Neural cell (in vitro differentiated cells): Measurements from ENCODE around the gene FAF1. TPM values are rescaled to one million over a fixed set of nuclear protein-coding genes. Genes with fewer than 3 reads are reported as not detected.

ENCODE experiments used
- H2AFZ ChIP-seq: fragments of 200-600, 300-800 bp; sonication (generic), shearing (Covaris generic); 2 replicates; pipeline ENCODE4 v1.6.0; 2014; ENCODE audit warnings: low read depth, mild to moderate bottlenecking, antibody characterized with exemption, low read length, moderate library complexity
- H3F3A ChIP-seq: fragments of 200-600 bp; shearing (Covaris generic); 2 replicates; pipeline ENCODE4 v1.6.1; 2016; ENCODE audit warnings: mild to moderate bottlenecking, moderate library complexity, mixed read lengths, antibody characterized with exemption, low read length; ENCODE audit not compliant: insufficient read depth, poor library complexity, severe bottlenecking
- H3K27ac ChIP-seq: fragments of 200-600, 300-800 bp; sonication (generic), shearing (Covaris generic); 2 replicates; pipeline ENCODE4 v1.5.1; 2014; ENCODE audit warnings: mild to moderate bottlenecking, low read length, moderate library complexity
- H3K27me3 ChIP-seq: fragments of 300-800, 200-600 bp; sonication (generic), shearing (Covaris generic); 2 replicates; pipeline ENCODE4 v1.6.0; 2014; ENCODE audit warnings: mild to moderate bottlenecking, low read depth, low read length, moderate library complexity; ENCODE audit not compliant: insufficient read depth
- H3K36me3 ChIP-seq: fragments of 300-800, 200-600 bp; sonication (generic), shearing (Covaris generic); 2 replicates; pipeline ENCODE4 v1.5.1; 2014; ENCODE audit warnings: mild to moderate bottlenecking, antibody characterized with exemption, low read length, moderate library complexity; ENCODE audit not compliant: insufficient read depth
- H3K4me2 ChIP-seq: fragments of 300-800, 200-600 bp; sonication (generic), shearing (Covaris generic); 2 replicates; pipeline ENCODE4 v1.6.0; 2014; ENCODE audit warnings: mild to moderate bottlenecking, low read length
- H3K4me3 ChIP-seq: fragments of 300-800, 200-600 bp; sonication (generic), shearing (Covaris generic); 2 replicates; pipeline ENCODE4 v1.5.1; 2014; ENCODE audit warnings: mild to moderate bottlenecking, low read length, moderate library complexity
- H3K79me2 ChIP-seq: fragments of 200-600 bp; shearing (Covaris generic); replicated peaks from 2 replicates; pipeline ENCODE4 v1.6.0; 2014; ENCODE audit warnings: mild to moderate bottlenecking, low read length, moderate library complexity; ENCODE audit not compliant: insufficient read depth
- H3K9ac ChIP-seq: fragments of 300-800, 200-600 bp; sonication (generic), shearing (Covaris generic); 2 replicates; pipeline ENCODE4 v1.6.1; 2016; ENCODE audit warnings: mild to moderate bottlenecking, low read length, mixed read lengths
- H3K9me2 ChIP-seq: fragments of 200-600 bp; shearing (Covaris generic); 2 replicates; pipeline ENCODE4 v1.6.1; 2016; ENCODE audit warnings: mild to moderate bottlenecking, low read length, mixed read lengths; ENCODE audit not compliant: insufficient read depth
- H3K9me3 ChIP-seq: fragments of 200-600, 300-800 bp; sonication (generic), shearing (Covaris generic); 2 replicates; pipeline ENCODE4 v1.6.1; 2016; ENCODE audit warnings: mild to moderate bottlenecking, mixed run types, low read length, moderate library complexity, mixed read lengths
- H4K20me1 ChIP-seq: fragments of 200-600 bp; shearing (Covaris generic); 2 replicates; pipeline ENCODE4 v1.6.1; 2016; ENCODE audit warnings: mild to moderate bottlenecking, mixed run types; ENCODE audit not compliant: insufficient read depth
- EP300 ChIP-seq: fragments of 450-650 bp; conservative IDR thresholded peaks from 2 replicates; pipeline ENCODE4 v1.6.1; 2014; ENCODE audit warnings: antibody characterized with exemption, mild to moderate bottlenecking, moderate library complexity; ENCODE audit not compliant: poor library complexity, severe bottlenecking
- EZH2 ChIP-seq: fragments of 200-600, 300-800 bp; shearing (Covaris generic), sonication (generic); IDR thresholded peaks from 2 replicates; pipeline ENCODE4 v1.6.1; 2014; ENCODE audit warnings: antibody characterized with exemption, low read length, borderline replicate concordance, mild to moderate bottlenecking; ENCODE audit not compliant: insufficient read depth, poor library complexity, severe bottlenecking
- MXI1 ChIP-seq: fragments of 450-650 bp; conservative IDR thresholded peaks from 2 replicates; pipeline ENCODE4 v1.6.1; 2014; ENCODE audit warnings: antibody characterized with exemption, mild to moderate bottlenecking; ENCODE audit not compliant: poor library complexity, severe bottlenecking
- POLR2AphosphoS5 ChIP-seq: IDR thresholded peaks from 2 replicates; pipeline ENCODE4 v1.6.1; 2012
- RAD21 ChIP-seq: fragments of 450-650 bp; conservative IDR thresholded peaks from 2 replicates; pipeline ENCODE4 v1.6.1; 2014; ENCODE audit warnings: antibody characterized with exemption, mild to moderate bottlenecking, moderate library complexity
- SMC3 ChIP-seq: fragments of 450-650 bp; conservative IDR thresholded peaks from 2 replicates; pipeline ENCODE4 v1.6.1; 2014; ENCODE audit warnings: antibody characterized with exemption, mild to moderate bottlenecking, moderate library complexity; ENCODE audit not compliant: poor library complexity
- TAF1 ChIP-seq: IDR thresholded peaks from 2 replicates; pipeline ENCODE4 v1.6.1; 2012; ENCODE audit warnings: low read depth
- polyA plus RNA-seq: library from polyadenylated mRNA; depleted of rRNA; stranded (reverse); fragments of >200 nt; gene quantifications from 2 replicates; pipeline ENCODE4 v1.2.3, GENCODE V29; 2014
- TF ChIP-seq, protein P1 (sequence below): IDR thresholded peaks from 2 replicates; pipeline ENCODE4 v1.6.1; 2012; ENCODE audit warnings: borderline replicate concordance
- TF ChIP-seq, protein P2 (sequence below): fragments of 450-650 bp; IDR thresholded peaks from 2 replicates; pipeline ENCODE4 v1.5.1; 2014; ENCODE audit warnings: antibody characterized with exemption, mild to moderate bottlenecking, moderate library complexity; ENCODE audit not compliant: poor library complexity, severe bottlenecking

FAF1 gene
- polyA plus RNA-seq, 1 donor from 2014 or later, result 52.1 TPM

DNA sequence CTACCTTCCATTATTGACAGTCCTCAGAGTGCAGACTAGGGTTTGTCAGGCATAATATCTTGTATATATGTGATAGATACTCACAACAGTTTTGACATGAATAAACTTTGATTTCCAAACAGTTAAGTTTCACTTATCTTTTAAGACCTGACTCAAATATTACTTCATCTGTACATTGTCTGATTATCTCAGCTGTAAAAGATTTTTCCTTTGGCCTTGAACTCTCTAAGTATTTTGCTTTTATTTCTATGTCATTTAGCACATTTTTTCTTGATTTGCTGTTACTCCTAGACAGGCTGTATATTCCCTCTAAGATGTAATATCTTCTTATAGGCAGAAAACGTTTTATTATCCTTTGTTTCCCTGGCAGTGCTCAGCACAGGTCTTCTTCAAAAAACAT is 471.2 kb downstream of the FAF1 start:
- Histone ChIP-seq H4K20me1 (no peaks in the 10 kb centered on the region), H3F3A (no peaks in the 10 kb centered on the region), H3K27me3 (no peaks in the 10 kb centered on the region), H3K4me3 (no peak overlapping the region), H3K4me2 (no peak overlapping the region), H3K36me3 (no peaks in the 10 kb centered on the region), H3K9me3 (no peaks in the 10 kb centered on the region), H3K79me2 (no peaks in the 10 kb centered on the region), H3K9me2 (no peaks in the 10 kb centered on the region), H2AFZ (no peak overlapping the region), H3K27ac (no peak overlapping the region), H3K9ac (no peak overlapping the region)
- TF ChIP-seq SMC3 (no peak), POLR2AphosphoS5 (no peak), RAD21 (no peak), EZH2 (no peak), EP300 (no peak), MXI1 (no peak), TAF1 (no peak)
- TF ChIP-seq, protein P1, sequence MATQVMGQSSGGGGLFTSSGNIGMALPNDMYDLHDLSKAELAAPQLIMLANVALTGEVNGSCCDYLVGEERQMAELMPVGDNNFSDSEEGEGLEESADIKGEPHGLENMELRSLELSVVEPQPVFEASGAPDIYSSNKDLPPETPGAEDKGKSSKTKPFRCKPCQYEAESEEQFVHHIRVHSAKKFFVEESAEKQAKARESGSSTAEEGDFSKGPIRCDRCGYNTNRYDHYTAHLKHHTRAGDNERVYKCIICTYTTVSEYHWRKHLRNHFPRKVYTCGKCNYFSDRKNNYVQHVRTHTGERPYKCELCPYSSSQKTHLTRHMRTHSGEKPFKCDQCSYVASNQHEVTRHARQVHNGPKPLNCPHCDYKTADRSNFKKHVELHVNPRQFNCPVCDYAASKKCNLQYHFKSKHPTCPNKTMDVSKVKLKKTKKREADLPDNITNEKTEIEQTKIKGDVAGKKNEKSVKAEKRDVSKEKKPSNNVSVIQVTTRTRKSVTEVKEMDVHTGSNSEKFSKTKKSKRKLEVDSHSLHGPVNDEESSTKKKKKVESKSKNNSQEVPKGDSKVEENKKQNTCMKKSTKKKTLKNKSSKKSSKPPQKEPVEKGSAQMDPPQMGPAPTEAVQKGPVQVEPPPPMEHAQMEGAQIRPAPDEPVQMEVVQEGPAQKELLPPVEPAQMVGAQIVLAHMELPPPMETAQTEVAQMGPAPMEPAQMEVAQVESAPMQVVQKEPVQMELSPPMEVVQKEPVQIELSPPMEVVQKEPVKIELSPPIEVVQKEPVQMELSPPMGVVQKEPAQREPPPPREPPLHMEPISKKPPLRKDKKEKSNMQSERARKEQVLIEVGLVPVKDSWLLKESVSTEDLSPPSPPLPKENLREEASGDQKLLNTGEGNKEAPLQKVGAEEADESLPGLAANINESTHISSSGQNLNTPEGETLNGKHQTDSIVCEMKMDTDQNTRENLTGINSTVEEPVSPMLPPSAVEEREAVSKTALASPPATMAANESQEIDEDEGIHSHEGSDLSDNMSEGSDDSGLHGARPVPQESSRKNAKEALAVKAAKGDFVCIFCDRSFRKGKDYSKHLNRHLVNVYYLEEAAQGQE, result no peak
- TF ChIP-seq, protein P2, sequence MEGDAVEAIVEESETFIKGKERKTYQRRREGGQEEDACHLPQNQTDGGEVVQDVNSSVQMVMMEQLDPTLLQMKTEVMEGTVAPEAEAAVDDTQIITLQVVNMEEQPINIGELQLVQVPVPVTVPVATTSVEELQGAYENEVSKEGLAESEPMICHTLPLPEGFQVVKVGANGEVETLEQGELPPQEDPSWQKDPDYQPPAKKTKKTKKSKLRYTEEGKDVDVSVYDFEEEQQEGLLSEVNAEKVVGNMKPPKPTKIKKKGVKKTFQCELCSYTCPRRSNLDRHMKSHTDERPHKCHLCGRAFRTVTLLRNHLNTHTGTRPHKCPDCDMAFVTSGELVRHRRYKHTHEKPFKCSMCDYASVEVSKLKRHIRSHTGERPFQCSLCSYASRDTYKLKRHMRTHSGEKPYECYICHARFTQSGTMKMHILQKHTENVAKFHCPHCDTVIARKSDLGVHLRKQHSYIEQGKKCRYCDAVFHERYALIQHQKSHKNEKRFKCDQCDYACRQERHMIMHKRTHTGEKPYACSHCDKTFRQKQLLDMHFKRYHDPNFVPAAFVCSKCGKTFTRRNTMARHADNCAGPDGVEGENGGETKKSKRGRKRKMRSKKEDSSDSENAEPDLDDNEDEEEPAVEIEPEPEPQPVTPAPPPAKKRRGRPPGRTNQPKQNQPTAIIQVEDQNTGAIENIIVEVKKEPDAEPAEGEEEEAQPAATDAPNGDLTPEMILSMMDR, result no peak

DNA sequence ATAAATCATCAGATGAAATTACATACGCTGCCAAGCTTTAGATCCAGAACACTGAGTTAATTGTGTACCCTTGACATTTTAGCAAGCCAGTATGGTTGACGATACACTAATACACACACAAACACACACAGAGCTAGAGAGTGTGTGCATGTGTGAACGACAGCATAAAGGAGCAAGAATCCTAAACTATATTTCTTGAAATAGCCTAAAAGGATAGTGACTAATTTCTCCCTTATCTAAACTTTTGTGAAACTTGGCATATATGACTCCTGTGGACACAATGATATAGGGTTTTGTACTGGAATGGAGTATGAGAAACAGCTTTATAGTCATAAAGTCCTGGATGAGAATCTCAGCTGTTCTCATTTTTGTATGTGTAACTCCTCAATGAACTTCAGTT is 471.7 kb downstream of the FAF1 start:
- TF ChIP-seq, protein P1, result no peak
- TF ChIP-seq POLR2AphosphoS5, result no peak
- no peak for TF ChIP-seq RAD21
- TF ChIP-seq TAF1, result no peak
- TF ChIP-seq MXI1, result no peak
- no peak for TF ChIP-seq EZH2
- no peak for TF ChIP-seq SMC3
- TF ChIP-seq, protein P2, result no peak
- no peak for TF ChIP-seq EP300
- no peak overlapping the region for H3K4me3 ChIP-seq
- no peak overlapping the region for H2AFZ ChIP-seq
- H3K36me3 ChIP-seq, result no peaks in the 10 kb centered on the region
- no peaks in the 10 kb centered on the region for H3F3A ChIP-seq
- no peaks in the 10 kb centered on the region for H4K20me1 ChIP-seq
- no peak overlapping the region for H3K9ac ChIP-seq
- no peaks in the 10 kb centered on the region for H3K79me2 ChIP-seq
- H3K4me2 ChIP-seq, result no peak overlapping the region
- no peaks in the 10 kb centered on the region for H3K9me3 ChIP-seq
- H3K9me2 ChIP-seq, result no peaks in the 10 kb centered on the region
- H3K27me3 ChIP-seq, result no peaks in the 10 kb centered on the region
- H3K27ac ChIP-seq, result no peak overlapping the region
